ENCODE data around the gene ZNF808. TPM values are rescaled to one million over a fixed set of nuclear protein-coding genes. Genes with fewer than 3 reads are reported as not detected.

ZNF808 gene
- total and polyA plus RNA-seq, 5 experiments from 2014 or later, result 8.0 to 58.3 (median 13.2) TPM

GRCh38 chr19:52602941-52603340, 75.5 kb downstream of the ZNF808 start:
- H3K4me1 Mint-ChIP-seq, result peaks cover 13 to 48% (median 41%) of the 10 kb centered on the region in 4 donors
- no peaks in the 10 kb centered on the region for H3K27me3 Mint-ChIP-seq
- H3K27ac Mint-ChIP-seq, result peak overlapping the region in 2 of 10 donors; percentile 75 to 81
- POLR2A ChIA-PET, result interaction anchor here (0.6 to 1.7 kb wide), 2 partner anchors 26 to 491 kb away, joined by 3 read pairs; no protein-coding TSS in a partner anchor
- ATAC-seq (no peak), DNase-seq (no peak)
- H3K9me3 Mint-ChIP-seq, result peaks cover 0 to 59% (median 7%) of the 10 kb centered on the region in 9 donors
- peaks cover 11 to 24% (median 15%) of the 10 kb centered on the region in 3 donors for H3K36me3 Mint-ChIP-seq
- peak overlapping the region in 9 of 10 donors; percentile 28 to 97 (median 91) for H3K4me3 Mint-ChIP-seq

- no peak for ATAC-seq
- no peaks in the 10 kb centered on the region for H3K27me3 Mint-ChIP-seq
- DNase-seq, result no peak
- H3K4me1 Mint-ChIP-seq, result peaks cover 13 to 50% (median 41%) of the 10 kb centered on the region in 4 donors
- peak overlapping the region in 2 of 10 donors; percentile 4 to 59 for H3K27ac Mint-ChIP-seq
- POLR2A ChIA-PET, result interaction anchor here (0.6 to 0.7 kb wide), 3 partner anchors 107 to 1631 kb away, joined by 3 to 7 read pairs (median 6); no protein-coding TSS in a partner anchor
- peaks cover 13 to 28% (median 16%) of the 10 kb centered on the region in 3 donors for H3K36me3 Mint-ChIP-seq
- H3K4me3 Mint-ChIP-seq, result peak overlapping the region in 7 of 10 donors; percentile 26 to 88 (median 44)
- H3K9me3 Mint-ChIP-seq, result peaks cover 0 to 59% (median 10%) of the 10 kb centered on the region in 9 donors
These were observed 76.2 kb downstream of the ZNF808 start for GRCh38 chr19:52603558-52604207.

Other genes with a start within 250 kb of the ZNF808 start
- 10 to 100 TPM; 27.3 to 28.2 TPM for gene ZNF480, start 230.5 kb upstream of the ZNF808 start, total RNA-seq
- gene ZNF480, start 230.5 kb upstream of the ZNF808 start, polyA plus RNA-seq, result 10 to 100 TPM; 22.6 to 30.2 (median 29.1) TPM
- gene ZNF610, start 191.4 kb upstream of the ZNF808 start, total RNA-seq, result 1 to 10 TPM; 4.5 to 7.5 TPM
- 1 to 10 TPM in 2 of 3 donors, under 1 TPM in 1; 0.97 to 3.2 (median 1.2) TPM for gene ZNF610, start 191.4 kb upstream of the ZNF808 start, polyA plus RNA-seq
- gene ZNF880, start 157.7 kb upstream of the ZNF808 start, total RNA-seq, result 10 to 100 TPM; 46.5 to 57.9 TPM
- gene ZNF880, start 157.7 kb upstream of the ZNF808 start, polyA plus RNA-seq, result 10 to 100 TPM; 38.7 to 46.8 (median 40.4) TPM
- gene ZNF528, start 129.8 kb upstream of the ZNF808 start, total RNA-seq, result 10 to 100 TPM; 57.9 to 62.4 TPM
- 10 to 100 TPM in 2 of 3 donors, 1 to 10 TPM in 1; 9.2 to 12.4 (median 11.0) TPM for gene ZNF528, start 129.8 kb upstream of the ZNF808 start, polyA plus RNA-seq
- gene ZNF534, start 98.5 kb upstream of the ZNF808 start, total RNA-seq, result not detected
- not detected for gene ZNF534, start 98.5 kb upstream of the ZNF808 start, polyA plus RNA-seq
- gene ZNF578, start 74.1 kb upstream of the ZNF808 start, total RNA-seq, result 1 to 10 TPM; 5.5 to 6.1 TPM
- gene ZNF578, start 74.1 kb upstream of the ZNF808 start, polyA plus RNA-seq, result 1 to 10 TPM; 3.0 to 3.5 (median 3.4) TPM
- gene ZNF701, start 42.6 kb downstream of the ZNF808 start, total RNA-seq, result 10 to 100 TPM; 35.8 to 40.3 TPM
- gene ZNF701, start 42.6 kb downstream of the ZNF808 start, polyA plus RNA-seq, result 10 to 100 TPM; 13.6 to 14.4 (median 14.1) TPM
- gene ZNF83, start 110.7 kb downstream of the ZNF808 start, total RNA-seq, result 100 to 1,000 TPM; 112 to 113 TPM
- gene ZNF83, start 110.7 kb downstream of the ZNF808 start, polyA plus RNA-seq, result 10 to 100 TPM; 10.9 to 18.3 (median 13.8) TPM
- 10 to 100 TPM; 47.9 to 54.8 TPM for gene ZNF611, start 207.4 kb downstream of the ZNF808 start, total RNA-seq
- 10 to 100 TPM; 20.9 to 34.8 (median 34.0) TPM for gene ZNF611, start 207.4 kb downstream of the ZNF808 start, polyA plus RNA-seq